ENCODE measurements around the gene GSPT1.

GSPT1 gene

GRCh38 chr16:11913425-11914079 lies 2.2 kb downstream of the GSPT1 start:
- no peak for DNase-seq (ENCODE audit: low read depth)

- DNase-seq (ENCODE audit: low read depth) = no peak
Observed at GRCh38 chr16:11909653-11910545, 5.9 kb downstream of the GSPT1 start.

GRCh38 chr16:11907160-11907970 lies 8.4 kb downstream of the GSPT1 start:
- DNase-seq (ENCODE audit: low read depth) = no peak

GRCh38 chr16:11903906-11904305 lies 11.8 kb downstream of the GSPT1 start:
- no peak for DNase-seq (ENCODE audit: low read depth)

- no peak for DNase-seq (ENCODE audit: low read depth)
Observed at GRCh38 chr16:11901091-11901490, 14.7 kb downstream of the GSPT1 start.

GRCh38 chr16:11896486-11897176 lies 19.1 kb downstream of the GSPT1 start:
- DNase-seq (ENCODE audit: low read depth) = no peak

- no peak for DNase-seq (ENCODE audit: low read depth)
Observed at GRCh38 chr16:11893571-11893970, 22.2 kb downstream of the GSPT1 start.

GRCh38 chr16:11892761-11893160 lies 23.0 kb downstream of the GSPT1 start:
- no peak for DNase-seq (ENCODE audit: low read depth)

- DNase-seq (ENCODE audit: low read depth) = no peak
Observed at GRCh38 chr16:11890231-11890965, 25.4 kb downstream of the GSPT1 start.

GRCh38 chr16:11886881-11887280 lies 28.9 kb downstream of the GSPT1 start:
- no peak for DNase-seq (ENCODE audit: low read depth)

GRCh38 chr16:11884035-11884434 lies 31.7 kb downstream of the GSPT1 start:
- no peak for DNase-seq (ENCODE audit: low read depth)

GRCh38 chr16:11880007-11880406 lies 35.7 kb downstream of the GSPT1 start:
- no peak for DNase-seq (ENCODE audit: low read depth)

- DNase-seq (ENCODE audit: low read depth) = no peak
Observed at GRCh38 chr16:11877374-11877773, 38.4 kb downstream of the GSPT1 start.

GRCh38 chr16:11876306-11876705 lies 39.5 kb downstream of the GSPT1 start:
- no peak for DNase-seq (ENCODE audit: low read depth)

GRCh38 chr16:11875721-11876120 lies 40.0 kb downstream of the GSPT1 start:
- DNase-seq (ENCODE audit: low read depth) = no peak

- DNase-seq (ENCODE audit: low read depth) = no peak
Observed at GRCh38 chr16:11871193-11871592, 44.6 kb downstream of the GSPT1 start.

GRCh38 chr16:11870399-11870798 lies 45.4 kb downstream of the GSPT1 start:
- DNase-seq (ENCODE audit: low read depth) = no peak

- no peak for DNase-seq (ENCODE audit: low read depth)
Observed at GRCh38 chr16:11869353-11870228, 46.2 kb downstream of the GSPT1 start.

GRCh38 chr16:11868412-11868980 lies 47.3 kb downstream of the GSPT1 start:
- no peak for DNase-seq (ENCODE audit: low read depth)

- DNase-seq (ENCODE audit: low read depth) = no peak
Observed at GRCh38 chr16:11862489-11862888, 53.3 kb downstream of the GSPT1 start.
